Measurements from ENCODE around the gene ATP1A3.

ATP1A3 gene

DNA sequence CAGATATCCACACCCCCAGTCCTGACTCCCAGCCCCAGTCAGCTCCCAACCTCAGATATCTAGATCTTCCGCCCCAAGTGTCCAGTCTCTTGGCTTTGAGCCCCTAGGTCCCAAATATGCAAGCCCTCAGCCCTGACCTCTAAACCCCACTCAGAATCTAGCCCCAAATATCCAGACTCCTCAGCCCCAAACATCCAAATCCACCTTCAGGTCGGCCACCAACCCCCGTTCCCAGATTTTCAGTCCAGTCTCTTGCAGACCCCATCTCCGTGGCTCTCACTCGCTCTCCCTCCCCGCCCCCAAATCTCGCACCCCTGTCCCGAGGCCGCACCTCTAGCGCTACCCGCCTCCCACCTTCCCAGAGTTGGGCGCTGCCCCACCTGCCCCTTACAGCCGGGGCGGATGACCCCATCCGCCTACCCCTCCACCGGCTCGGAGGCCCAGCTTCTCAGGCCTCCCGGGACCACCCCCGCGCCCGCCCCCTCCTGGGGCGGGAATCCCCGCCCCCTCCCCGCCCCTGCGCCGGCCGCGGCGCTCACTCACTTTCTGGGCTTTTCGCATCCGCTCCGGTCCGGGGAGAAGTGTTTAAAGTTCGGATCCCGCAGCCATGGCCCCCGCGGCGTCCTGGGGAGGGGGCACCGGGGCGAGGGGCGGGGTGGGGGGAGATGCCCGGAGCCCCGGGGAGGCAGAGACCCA lies 66.4 kb downstream of the ATP1A3 start:
- DNase-seq = peak; percentile 72

DNA sequence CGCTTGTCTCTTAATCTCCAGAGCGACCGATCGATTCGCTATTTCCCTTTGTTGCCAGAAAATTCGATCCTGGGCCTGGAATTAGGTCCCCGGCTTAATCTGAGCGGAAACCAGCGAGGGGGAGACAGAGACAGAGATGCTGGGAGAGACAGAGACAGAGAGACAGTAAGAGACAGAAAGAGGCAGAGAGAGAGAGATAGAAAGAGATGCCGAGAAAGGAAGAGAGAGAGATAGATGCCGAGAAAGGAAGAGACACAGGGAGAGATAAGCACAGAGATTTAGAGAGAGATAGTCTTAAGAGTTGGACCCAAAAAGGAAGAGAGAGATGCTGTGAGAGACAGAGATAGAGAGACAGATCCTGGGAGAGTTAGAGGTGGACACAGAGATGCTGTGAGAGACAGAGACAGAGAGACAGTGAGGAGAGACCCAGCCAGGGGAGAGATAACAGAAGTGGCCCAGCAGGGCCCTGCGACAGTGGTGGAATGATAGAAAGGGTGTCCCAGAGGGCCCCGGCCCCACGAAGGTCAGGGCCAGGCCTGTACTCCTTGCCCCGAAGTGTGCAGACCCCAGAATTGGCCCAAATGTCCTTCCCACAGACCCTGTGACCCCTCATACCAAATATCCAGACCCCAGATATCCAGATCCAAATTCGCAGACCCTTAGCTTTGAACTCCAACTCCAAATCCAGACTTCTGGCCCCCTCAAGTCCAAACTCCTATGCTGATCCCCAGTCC lies 67.1 kb downstream of the ATP1A3 start:
- DNase-seq = no peak

DNA sequence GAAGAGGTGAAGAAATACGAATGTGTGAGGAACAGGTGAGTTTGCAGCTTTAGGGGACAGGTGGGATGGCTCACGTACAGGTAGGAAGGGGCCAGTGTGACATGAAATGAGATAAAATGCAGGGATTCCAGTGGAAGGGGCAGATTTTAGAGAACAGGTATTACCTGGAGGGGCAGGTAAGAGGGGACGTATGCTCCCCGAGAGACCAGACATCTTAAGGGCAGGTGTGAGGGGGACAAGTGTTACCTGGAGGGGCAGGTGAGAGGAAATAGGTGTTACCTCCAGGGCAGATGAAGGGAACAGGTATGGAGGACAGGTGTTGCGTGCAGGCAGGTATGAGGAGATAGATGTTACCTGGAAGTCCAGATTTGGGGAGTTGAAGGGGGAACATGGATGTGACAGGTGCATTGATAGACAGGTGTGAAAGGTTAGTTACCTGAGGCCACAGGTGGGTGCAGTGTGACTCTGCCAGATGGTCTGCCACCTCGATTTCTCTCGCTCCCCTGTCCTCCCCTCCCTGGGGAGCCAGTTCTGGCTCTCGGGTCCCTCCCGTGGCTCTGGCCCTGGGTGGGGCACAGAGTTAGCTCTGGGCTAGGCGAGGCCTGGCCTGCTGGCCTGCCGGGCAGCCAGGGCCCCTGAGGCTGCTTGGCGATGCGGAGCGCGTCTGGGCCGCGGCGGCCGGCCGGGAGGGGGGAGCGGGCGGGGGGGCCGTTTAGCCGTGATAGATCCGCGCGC lies 67.8 kb downstream of the ATP1A3 start:
- DNase-seq = no peak

DNA sequence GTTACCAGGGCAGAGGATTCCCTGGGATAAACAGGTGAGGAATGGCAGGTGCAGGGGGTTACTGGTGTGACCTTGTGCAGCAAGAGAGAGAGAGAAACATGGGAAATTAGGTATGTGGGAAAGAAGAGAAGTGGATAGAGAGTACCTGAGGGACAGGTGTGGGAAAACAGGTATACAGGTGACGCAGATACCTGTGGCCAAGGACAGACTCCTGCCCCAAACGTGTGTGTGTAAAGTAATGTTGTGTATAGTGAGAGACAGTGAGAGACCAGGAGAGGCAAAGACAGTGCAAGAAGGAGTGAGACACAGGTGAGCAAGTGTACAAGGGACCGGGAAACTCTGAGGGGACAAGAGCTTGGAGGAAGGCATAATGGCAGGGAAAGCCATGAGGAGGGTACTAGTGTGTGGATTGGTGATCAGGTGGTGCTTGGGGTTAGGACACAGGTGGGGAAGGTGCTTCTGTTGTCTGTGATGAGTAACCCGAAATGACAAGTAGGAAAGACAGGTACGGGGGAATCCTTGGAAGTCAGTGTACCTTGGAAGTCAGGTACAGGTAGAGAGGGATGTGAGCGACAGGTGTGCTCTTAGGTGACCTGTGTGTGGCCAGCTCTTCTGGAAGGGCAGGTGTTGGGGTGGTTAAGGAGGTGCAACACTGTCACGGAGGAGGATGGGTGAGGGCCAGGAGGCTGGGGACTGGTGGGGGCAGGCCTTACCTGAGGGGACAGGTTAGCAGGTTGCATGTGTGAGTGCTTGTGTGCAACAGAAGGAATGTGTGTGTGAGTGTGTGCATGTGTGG lies 68.6 kb downstream of the ATP1A3 start:
- DNase-seq = no peak

DNA sequence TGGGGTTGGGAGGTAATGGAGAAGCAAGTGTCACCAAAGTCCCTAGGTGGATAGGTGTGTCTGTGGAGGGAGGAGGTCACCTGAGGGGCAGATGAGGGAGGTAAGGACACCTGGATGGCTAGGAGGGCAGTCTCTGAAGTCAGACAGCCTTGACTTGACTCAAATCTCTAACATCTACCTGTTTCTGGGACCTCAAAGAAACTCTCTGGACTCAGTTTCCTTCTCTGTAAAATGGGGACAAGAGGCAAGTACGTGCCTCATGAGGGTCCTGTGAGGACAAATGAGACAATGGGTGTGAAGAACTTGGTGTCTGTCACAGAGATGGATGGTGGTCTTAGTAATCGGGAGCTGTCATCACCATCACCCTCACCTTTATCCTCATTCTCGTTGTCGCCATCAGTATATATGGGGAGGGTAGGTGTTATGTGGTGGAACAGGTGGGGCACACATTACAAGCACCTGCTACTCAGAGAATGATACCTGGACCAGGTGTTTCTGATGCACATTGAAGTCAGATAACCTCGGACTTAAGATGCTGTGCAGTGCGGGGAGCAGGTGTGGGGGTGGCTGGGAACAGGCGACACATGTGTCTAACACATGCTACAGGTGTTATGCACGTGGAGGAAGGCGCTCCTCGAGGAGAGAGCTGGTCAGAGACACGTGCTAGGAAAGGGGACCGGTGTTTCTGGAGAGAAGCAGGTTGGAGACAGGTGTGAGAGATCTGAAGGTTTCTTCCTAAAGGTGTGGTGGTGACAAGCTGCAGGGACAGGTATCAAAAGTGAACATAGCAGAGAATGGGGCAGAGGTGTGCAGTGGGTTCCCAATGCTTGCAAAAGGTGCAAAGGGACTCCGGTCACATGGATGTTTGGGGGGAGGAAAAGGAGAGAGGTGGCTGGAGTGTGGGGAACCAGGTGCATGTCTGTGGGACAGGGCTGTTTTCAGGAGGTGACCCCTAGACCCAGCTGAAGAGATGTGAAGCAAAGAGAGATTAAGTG lies 69.6 kb downstream of the ATP1A3 start:
- DNase-seq = no peak

DNA sequence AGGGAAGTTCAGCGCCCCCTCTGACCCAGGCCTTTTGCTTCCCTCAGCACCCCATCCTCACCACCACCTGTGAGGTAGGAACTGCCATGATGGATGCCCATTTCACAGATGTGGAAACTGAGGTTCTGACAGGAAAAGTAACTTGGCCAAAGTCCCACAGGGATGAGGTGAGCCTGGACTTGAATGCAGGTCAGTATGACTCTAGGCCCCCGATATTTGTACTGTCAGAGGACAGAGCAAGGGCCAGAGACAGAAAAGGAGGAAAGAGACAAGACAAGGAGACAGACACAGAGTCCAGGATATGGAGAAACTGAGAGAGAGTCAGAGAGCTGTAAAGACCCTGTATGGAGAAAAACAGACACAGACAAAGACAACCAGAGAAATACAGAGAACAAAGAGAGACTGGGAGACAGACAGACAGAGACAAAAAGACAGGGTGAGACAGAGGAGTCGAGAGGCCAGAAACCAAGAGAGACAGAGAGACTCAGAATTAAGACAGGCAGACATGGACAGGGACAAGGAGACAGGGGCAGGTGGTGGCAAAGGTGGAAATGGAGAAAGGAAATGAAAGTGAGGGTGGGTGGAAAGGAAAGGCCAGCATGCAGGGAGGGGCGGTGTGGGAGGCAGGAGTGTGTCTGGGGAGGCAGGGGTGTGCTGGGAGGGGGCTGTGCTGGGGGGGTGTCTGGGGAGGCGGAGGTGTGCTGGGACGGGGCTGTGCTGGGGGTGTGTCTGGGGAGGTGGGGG lies 70.8 kb downstream of the ATP1A3 start:
- DNase-seq = no peak

DNA sequence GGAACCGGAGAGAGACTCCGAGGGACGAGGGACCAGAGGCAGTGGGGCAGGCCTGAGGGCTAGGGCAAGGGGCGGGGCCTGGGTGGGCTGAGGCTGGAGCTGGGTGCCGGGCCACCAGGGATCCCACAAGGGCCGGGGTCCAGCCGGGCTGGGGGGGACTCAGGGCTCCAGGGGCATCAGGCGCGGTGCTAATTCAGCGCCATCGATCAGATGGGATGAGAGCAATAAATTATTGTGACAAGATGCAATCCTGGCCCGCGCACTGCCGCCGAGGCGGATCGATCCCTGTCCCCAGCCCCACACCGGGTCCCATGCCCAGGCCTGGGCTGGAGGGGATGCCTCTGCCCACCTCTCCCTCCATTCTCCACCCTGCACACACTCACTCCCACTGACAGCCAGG lies 71.4 kb downstream of the ATP1A3 start:
- DNase-seq = no peak

DNA sequence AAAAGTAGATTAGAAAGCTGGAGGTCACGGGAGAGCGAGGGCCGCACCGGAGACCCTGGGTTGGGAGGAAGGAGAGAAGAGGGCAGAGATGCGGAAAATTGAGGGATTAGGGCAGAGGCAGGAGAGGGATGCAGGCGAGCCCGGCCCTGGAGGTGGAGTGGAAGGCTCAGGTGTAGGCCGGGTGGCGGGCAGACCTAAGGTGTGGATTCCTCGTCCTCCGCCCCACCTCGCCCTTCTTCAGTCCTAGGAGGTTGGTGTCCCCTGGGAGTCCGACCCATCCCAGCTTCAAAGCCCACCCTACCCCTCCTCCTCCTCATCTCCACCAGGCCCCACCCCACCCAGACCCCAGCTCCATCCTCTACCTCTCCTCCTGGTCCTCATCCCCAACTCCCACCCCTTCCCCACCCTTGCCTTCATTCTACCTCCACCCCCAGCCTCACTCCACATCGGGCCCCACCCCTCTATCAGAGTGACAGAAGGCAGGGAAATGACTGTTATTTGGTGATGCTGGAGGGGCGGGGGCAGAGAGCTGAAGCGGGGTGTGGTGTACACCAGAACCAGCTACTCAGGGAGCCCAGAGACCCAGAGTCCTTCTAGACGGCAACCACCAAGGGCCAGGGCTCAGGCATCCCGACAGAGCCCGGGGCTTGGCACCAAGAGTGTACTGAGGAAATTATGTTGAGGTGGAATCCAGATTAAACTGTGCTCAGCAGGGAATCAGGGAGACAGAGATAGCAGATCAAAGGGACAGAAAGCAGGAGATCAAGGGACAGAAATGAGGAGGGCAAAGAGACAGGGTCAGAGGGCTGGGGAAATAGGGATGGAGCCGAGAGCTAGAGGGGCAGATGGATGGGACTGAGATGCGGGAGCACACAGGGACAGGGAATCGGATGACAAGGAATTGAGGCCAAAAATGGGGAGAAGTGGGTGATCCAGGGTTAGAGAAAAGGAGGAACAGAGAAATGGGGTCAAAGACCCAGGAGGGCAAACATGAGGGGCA lies 72.2 kb downstream of the ATP1A3 start:
- DNase-seq = no peak

DNA sequence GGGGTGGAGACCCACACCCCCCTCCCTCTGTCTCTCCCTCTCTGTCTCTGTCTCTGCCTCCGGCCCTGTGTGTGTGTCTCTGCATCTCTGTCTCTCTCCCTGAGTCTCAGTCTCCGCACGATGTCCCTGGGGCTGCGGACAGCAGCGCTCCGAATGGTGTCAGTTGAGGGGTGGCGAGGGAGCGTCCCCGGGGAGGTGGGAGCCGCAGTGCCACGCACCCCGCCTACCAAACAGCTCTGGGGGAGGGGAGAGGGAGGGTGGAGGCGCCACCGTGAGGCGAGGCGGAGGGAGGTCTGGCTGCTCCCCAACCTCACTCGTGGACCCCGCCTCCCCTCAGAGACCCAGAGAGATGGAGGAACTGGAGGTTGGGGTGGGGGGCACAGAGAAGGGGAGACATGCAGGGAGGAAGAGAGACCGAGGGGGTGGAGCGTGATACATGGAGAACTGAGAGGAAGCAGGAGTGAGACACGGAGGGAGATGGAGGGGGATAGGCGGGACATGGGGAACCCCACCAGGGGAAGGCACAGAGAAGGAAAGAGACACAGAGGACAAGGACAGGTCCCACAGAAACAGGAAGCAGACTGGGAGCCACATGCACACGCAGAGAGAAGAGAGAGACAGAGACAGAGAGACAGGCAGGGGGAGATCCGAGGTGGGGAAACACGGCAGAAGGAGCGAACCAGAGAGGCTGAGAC lies 73.0 kb downstream of the ATP1A3 start:
- no peak for DNase-seq

DNA sequence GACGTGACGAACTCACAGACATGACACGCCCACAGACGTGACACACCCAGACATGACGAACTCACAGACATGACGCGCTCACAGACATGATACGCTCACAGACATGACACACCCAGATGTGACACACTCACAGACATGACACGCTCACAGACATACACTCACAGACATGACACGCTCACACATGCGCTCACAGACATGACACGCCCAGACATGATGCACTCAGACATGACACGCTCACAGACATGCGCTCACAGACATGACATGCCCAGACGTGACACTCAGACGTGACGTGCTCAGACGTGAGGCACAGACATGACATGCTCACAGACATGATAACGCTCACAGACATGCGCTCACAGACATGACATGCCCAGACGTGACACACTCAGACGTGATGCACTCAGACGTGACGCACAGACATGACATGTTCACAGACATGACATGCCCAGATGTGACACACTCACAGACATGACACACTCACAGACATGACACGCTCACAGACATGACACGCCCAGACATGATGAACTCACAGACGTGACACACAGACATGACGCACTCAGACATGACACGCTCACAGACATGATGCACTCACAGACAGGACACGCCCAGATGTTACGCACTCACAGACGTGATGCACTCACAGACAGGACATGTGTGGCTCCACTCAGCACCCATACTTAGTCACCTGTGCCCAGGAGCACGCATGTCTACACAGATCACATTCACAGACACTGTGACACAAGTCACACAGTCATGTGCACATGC lies 73.9 kb downstream of the ATP1A3 start:
- DNase-seq = no peak

DNA sequence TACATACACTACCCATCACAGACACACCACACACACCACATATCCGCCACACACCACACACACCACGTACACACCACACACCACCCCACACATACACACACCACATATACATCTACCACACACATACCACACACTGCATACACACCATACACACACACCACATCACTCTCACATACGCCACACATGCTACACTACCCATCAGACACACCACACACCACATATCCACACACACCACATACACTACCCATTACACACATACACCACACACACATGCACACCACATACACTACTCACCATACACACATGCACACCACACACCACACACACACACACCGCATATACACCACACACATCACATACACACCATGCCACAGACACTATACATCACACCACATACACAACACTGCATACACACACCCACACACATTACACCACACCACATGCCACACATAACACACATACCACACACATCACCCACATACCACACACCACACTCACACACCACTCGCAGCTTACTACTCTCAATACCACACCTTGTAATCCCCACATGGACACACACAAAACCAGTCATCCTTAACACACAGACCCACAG lies 75.3 kb downstream of the ATP1A3 start:
- no peak for DNase-seq

DNA sequence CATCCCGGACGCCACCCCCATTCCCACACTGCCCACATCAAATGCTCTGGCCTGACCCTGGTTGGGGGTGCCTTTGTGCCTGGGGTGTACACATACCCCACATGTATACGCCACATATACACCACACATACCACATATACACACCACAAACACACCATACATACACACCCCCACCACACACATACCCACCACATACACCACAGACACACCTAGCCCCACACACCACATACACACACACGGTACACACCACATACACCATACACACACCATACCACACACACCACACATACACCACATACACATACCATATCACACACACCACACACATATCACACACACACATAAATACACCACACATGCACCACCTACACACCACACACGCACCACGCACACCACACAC lies 75.9 kb downstream of the ATP1A3 start:
- no peak for DNase-seq

DNA sequence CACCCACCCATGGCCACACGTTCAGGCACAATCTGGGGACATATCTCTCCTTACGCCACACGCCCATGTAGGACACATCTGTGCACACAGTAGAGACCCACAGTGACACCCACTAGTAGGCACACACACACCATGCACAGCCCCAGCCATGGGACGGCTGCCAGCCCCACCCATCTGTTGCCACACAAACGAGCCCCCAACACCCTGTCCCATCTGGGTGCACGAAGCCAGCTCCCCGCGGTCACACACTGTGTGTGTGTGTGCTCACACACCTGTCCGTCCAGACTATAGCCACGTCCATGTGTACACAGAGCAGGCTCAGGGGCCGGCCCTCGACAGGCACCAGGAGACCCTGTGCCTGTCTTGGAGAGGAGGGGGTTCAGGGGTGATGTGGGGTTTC lies 76.4 kb downstream of the ATP1A3 start:
- DNase-seq = no peak

All from 8988T (cell line).